SW 1271 (cell line): Measurements from ENCODE around the gene DUS2.
A peak's percentile ranks its signal among the peaks of the same experiment; 100 is the strongest.
"Not testable (repeated sequence)": the region's sequence is repeated elsewhere in the genome, so short reads cannot be mapped to it uniquely, and the experiment has no call there.

Experiments
- DNase-seq, 2 experiments: peaks; one replicate each; lab custom pipeline; 2025; lab: John Stamatoyannopoulos, UW

DUS2 gene

DNA sequence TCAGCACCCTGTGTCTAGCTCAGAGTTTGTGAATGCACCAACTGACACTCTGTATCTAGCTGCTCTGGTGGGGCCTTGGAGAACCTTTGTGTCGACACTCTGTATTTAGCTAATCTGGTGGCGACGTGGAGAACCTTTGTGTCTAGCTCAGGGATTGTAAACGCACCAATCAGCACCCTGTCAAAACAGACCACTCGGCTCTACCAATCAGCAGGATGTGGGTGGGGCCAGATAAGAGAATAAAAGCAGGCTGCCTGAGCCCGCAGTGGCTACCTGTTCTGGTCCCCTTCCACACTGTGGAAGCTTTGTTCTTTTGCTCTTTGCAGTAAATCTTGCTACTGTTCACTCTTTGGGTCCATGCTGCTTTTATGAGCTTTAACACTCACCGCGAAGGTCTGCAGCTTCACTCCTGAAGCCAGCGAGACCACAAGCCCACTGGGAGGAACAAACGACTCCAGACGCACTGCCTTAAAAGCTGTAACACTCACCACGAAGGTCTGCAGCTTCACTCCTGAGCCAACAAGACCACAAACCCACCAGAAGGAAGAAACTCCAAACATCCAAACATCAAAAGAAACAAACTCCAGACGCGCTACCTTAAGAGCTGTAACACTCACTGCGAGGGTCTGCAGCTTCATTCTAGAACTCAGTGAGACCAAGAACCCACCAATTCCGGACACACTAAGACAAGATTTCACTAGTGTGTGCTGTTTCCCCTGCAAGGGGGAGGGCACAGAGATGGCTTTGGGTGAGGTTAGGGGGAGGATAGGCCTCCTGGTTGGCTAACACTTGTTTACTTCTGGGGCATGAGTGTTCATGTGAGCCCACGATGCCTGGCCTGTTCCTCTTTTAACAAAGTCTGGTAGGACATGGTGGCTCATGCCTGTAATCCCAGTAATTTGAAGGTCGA is 24.1 kb upstream of the DUS2 start, which contains the start of gene DPEP2:
TSS of gene DPEP2 (minus strand) at position 706 of the 910 bp plus-strand sequence. CDS start 6,272 bp downstream, outside the sequence.
- not testable (repeated sequence) for DNase-seq

DNA sequence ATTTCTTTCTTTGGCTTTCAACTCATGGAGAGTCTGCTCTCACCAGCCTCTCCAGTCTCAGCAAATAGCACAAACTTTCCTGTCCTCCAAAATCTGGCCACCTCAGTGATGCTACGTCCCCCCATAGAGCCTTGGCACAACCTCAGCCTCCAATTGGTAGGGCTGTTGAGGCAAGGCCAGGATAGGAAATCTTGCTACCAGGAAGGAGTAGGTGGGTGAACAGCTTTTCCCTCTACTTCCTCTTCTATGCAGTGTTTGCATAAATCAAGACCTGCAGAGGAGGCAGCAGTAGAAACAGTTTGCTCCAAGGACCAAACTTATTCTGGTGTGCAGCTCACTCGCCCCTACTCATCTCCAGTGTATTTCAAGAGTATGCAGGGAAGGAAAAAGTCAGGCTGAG is 23.1 kb upstream of the DUS2 start:
- DNase-seq: no peak

- DNase-seq: no peak
These were observed 22.6 kb upstream of the DUS2 start for GRCh38 chr16:68000450-68000849.

GRCh38 chr16:68003031-68003430 is 20.1 kb upstream of the DUS2 start:
- no peak for DNase-seq

GRCh38 chr16:68005211-68005610 is 17.9 kb upstream of the DUS2 start:
- DNase-seq: no peak

GRCh38 chr16:68005786-68006286 is 17.2 kb upstream of the DUS2 start:
- DNase-seq: no peak

GRCh38 chr16:68009157-68009735 is 13.8 kb upstream of the DUS2 start:
- no peak for DNase-seq

DNA sequence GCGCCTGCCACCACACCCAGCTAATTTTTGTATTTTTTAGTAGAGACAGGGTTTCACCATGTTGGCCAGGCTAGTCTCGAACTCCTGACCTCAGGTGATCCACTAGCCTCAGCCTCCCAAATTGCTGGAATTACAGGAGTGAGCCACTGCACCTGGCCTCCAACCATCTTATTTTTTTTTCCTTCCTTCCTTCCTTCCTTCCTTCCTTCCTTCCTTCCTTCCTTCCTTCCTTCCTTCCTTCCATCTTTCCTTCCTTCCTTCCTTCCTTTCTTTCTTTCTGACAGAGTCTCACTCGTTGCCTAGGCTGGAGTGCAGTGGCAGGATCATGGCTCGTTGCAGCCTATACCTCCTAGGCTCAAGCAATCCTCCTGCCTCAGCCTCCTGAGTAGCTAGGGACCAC is 13.2 kb upstream of the DUS2 start:
- DNase-seq: not testable (repeated sequence)

GRCh38 chr16:68013440-68013839 is 9.6 kb upstream of the DUS2 start:
- no peak for DNase-seq

DNA sequence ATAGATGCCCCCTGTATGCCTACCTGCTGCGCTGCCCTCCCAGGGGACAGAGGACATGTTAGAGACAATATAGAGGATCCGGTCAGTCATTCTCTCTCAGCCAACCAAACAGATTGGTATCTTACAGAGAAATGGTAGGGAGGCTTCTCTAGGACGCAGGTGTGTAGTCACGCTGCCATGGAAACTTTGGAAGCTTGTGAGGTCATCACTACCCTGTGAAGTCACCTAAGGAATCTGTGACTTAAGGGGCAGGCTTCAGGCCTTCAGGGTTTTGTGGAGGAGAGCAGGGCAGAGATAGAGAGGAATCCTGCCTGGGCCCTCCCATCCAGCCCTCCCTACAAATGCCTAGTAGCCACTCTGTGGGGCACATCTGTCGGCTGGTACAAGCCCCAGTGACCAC is 7.4 kb upstream of the DUS2 start, which contains the start of gene DPEP2NB:
TSS of gene DPEP2NB (minus strand) at position 231 of the 400 bp plus-strand sequence. CDS start at position 90, 141 bp downstream.
- DNase-seq: no peak

- DNase-seq: no peak
These were observed 3.9 kb upstream of the DUS2 start for GRCh38 chr16:68019167-68019680.

GRCh38 chr16:68021490-68021889 is 1.6 kb upstream of the DUS2 start:
- DNase-seq: no peak

DNA sequence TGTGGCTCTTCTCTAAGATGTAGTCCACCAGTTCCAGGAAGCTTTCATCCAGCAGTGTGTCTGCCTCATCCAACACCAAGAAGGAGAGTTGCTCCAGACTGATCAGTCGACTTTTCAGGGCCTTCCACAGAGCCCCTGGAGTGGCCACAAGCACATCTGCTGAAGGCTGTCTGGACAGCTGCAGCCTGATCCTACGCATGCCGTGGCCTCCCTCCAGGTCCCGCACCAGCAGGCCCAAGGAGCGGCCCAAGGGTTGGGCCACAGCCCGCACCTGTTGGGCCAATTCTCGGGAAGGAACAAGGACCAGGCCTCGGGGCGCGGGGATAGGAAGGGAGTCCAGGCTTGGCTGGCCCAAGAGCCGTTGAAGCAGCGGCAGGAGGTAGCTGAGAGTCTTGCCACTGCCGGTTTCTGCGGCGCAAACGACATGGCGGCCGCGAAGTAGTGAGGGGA is 781 bp upstream of the DUS2 start:
- DNase-seq: no peak

DNA sequence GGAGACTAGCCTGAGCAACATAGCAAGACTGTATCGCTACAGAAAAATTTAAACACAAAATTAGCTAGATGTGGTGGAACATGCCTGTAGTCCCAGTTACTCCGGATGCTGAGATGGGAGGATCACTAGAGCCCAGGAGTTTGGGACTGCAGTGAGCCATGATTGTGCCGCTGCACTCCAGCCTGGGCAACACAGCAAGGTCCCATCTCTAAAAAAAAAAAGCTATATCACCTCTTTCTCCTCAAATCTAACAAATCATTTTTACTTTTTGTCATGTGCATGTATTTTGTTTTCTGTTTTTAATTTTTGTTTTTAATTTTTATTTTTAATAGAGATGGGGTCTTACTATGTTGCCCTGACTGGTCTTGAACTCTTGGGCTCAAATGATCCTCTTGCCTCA is 5.9 kb downstream of the DUS2 start:
- no peak for DNase-seq

GRCh38 chr16:68030108-68030507 is 7.0 kb downstream of the DUS2 start:
- not testable (repeated sequence) for DNase-seq

- DNase-seq: no peak
These were observed 8.9 kb downstream of the DUS2 start for GRCh38 chr16:68031951-68032350.

- DNase-seq: no peak
These were observed 10.0 kb downstream of the DUS2 start for GRCh38 chr16:68033101-68033500.

DNA sequence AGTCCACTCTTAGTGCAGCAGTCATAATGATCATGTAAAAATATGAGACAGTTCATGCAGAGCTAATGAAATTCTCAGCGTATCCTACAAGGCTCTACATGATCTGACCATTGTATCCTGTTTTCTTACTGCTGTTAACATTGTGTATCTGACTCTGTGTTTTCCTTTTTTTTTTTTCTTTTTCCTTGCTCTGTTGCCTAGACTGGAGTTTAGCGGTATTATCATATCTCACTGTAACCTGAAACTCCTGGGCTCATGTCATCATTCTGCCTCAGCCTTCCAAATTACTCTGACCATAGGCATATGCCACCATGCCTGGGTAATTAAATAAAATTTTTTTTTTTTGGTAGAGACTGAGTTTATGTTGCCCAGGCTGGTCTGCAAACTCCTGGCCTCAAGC is 12.1 kb downstream of the DUS2 start:
- no peak for DNase-seq

DNA sequence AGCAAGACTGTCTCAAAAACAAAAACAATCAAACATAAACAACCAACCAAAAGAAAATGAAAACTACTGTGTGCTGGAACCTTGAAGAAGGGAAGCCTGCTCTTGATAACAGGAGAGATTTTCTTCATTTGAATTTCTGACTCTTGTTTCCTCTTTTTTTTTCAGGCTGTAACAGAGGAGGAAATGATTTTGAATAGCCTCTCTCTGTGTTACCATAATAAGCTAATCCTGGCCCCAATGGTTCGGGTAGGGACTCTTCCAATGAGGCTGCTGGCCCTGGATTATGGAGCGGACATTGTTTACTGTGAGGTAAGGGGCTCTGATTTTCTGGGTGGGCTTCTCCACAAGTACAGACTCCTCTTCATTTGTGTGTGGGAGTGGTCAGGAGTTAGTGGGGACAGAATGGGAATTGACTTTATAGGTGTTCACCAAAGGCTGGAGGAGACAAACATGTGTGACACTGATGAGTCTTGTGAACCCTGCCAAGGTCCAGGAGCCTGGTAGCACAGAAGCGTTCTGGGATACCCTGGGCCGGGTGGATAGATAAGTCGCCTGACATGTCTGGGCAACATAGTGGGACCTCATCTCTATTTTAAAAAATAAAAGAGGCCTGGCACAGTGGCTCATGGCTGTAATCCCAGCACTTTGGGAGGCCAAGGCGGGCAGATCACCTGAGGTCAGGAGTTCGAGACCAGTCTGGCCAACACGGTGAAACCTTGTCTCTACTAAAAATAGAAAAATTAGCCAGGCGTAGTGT is 14.9 kb downstream of the DUS2 start:
- DNase-seq: no peak

- DNase-seq: peak in 1 of 2 experiments; percentile 67
These were observed 17.6 kb downstream of the DUS2 start for GRCh38 chr16:68040506-68041288.

- DNase-seq: no peak
These were observed 18.7 kb downstream of the DUS2 start for GRCh38 chr16:68041783-68042182.
